Right lobe of liver (tissue), 6 donors: Measurements from ENCODE around the gene PALMD. TPM values are rescaled to one million over a fixed set of nuclear protein-coding genes. Genes with fewer than 3 reads are reported as not detected.
A peak's percentile ranks its signal among the peaks of the same experiment; 100 is the strongest.

Experiments used
- ATAC-seq, 4 donors: fragments of 200-7000 bp; cut with Tn5 transposase; one replicate each; pipeline ENCODE4 v1.9.1; 2020; ENCODE audit warnings: mild to moderate bottlenecking in 4 of 4, moderate library complexity in 4 of 4
- DNase-seq, 3 donors: peaks; one replicate each; pipeline ENCODE4 v3.0.0-alpha.2; 2020
- H3K27ac ChIP-seq, 3 donors: fragments of 200-600 bp; one replicate each; pipeline ENCODE4 v1.8.0; 2022
- H3K27me3 ChIP-seq, 2 donors: fragments of 200-600 bp; one replicate each; pipeline ENCODE4 v1.8.0; 2022
- H3K36me3 ChIP-seq, 4 donors: fragments of 200-600 bp; sonication (generic) in 1 of 4; one replicate each; pipeline versions ENCODE4 v1.5.1 to v1.8.0; 2017 to 2022; ENCODE audit warnings: control low read depth in 1 of 4
- H3K4me1 ChIP-seq, 4 donors: fragments of 200-600 bp; sonication (generic) in 1 of 4; one replicate each; pipeline versions ENCODE4 v1.5.1 to v1.8.0; 2017 to 2022; ENCODE audit warnings: control low read depth in 1 of 4
- H3K4me3 ChIP-seq, 3 donors: fragments of 200-600 bp; one replicate each; pipeline ENCODE4 v1.8.0; 2022
- H3K9me3 ChIP-seq, 4 donors: fragments of 200-600 bp; sonication (generic) in 1 of 4; one replicate each; pipeline versions ENCODE4 v1.5.1 to v1.8.0; 2017 to 2022; ENCODE audit warnings: control low read depth in 1 of 4
- CTCF ChIP-seq, 4 donors: fragments of 200-600 bp in 3 of 4; fragments of 450-650 bp in 1 of 4; IDR thresholded peaks; one replicate each; pipeline versions ENCODE4 v1.5.1 to v1.8.0; 2016 to 2022; ENCODE audit warnings: antibody characterized with exemption in 4 of 4, mild to moderate bottlenecking in 2 of 4
- POLR2A ChIP-seq: fragments of 450-650 bp; IDR thresholded peaks from one replicate; pipeline ENCODE4 v1.6.1; 2017; ENCODE audit warnings: antibody characterized with exemption, mild to moderate bottlenecking
- WGBS: methylation state at CpG from one replicate; pipeline ENCODE4 v1.1.6; 2018; ENCODE audit warnings: low coverage, low lambda C conversion rate; ENCODE audit not compliant: insufficient coverage; ENCODE audit errors: missing lambda C conversion rate; 5-methylcytosine and 5-hydroxymethylcytosine counted together
- intact Hi-C, 2 donors: fragments of 100-400 bp; cut with DNase I; formaldehyde crosslinking; loops; one replicate each; pipeline versions ENCODE4 v1.11.2 to v1.14.1; 2022
- total RNA-seq, 6 experiments: library from RNA; depleted of rRNA in 2 of 6; stranded (reverse); fragments of >200 nt in 2 of 6; fragmentation: NEBNext Ultra II Directional in 3 of 6; extraction: Animal tissue kit (Norgen Biotek cat#: 25700) in 3 of 6; gene quantifications; one replicate each; pipeline versions ENCODE4 v1.1.0 to v1.2.4, GENCODE V29; 2016 to 2023
- donor health status: DM: no; HTN: yes; CAD: no.
- donor health status: DM: no; HTN: no; CAD: no.
- donor health status: DM: no; HTN: no; CAD: no.
- donor health status: DM: no; HTN: yes; CAD: no.
- donor health status: DM: no; HTN: yes; CAD: no.

The PALMD gene
- total RNA-seq, 6 experiments from 2014 or later = 15.0 to 21.1 (median 18.2) TPM

DNA sequence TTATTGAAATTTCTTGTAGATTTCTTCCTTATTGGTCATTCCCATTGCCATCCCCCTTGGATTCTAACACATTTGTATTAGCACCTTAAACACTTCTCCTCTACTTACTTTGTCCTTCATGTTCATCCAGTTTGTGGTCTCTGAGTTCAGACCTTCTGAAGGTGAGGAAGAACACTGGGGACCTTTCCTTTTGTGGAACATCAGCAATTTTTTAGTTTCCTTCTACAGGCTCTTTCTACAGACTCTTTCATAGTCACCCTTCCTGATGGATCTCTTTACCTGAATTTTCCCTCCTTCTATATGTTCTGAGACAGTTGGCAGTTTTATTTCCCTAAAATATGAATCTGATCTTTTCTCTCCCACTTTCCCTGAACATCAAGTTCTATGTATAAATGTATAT is 4.4 kb upstream of the PALMD start:
- H3K27ac ChIP-seq = no peak overlapping the region
- TF ChIP-seq POLR2A (no peak), CTCF (IDR thresholded peaks at IDR 0.05) (no peak)
- H3K4me3 ChIP-seq = no peak overlapping the region
- intact Hi-C loops = no loop called here
- DNase-seq = no peak
- no peaks in the 10 kb centered on the region for H3K27me3 ChIP-seq
- H3K36me3 ChIP-seq = no peaks in the 10 kb centered on the region
- no peak for ATAC-seq
- peaks cover 0 to 17% (median 6%) of the 10 kb centered on the region in 4 donors for H3K4me1 ChIP-seq
- H3K9me3 ChIP-seq = no peaks in the 10 kb centered on the region

- ATAC-seq = no peak
- Histone ChIP-seq H3K27me3 (no peaks in the 10 kb centered on the region), H3K9me3 (no peaks in the 10 kb centered on the region), H3K36me3 (no peaks in the 10 kb centered on the region), H3K4me1 (peaks cover 0 to 17% (median 6%) of the 10 kb centered on the region in 4 donors), H3K27ac (no peak overlapping the region), H3K4me3 (no peak overlapping the region)
- TF ChIP-seq POLR2A (no peak), CTCF (IDR thresholded peaks at IDR 0.05) (no peak)
- intact Hi-C loops = no loop called here
- 71% methylated on average over 7 of the region's 7 CpGs for WGBS
- no peak for DNase-seq
Measured at GRCh38 chr1:99642053-99642452, 3.9 kb upstream of the PALMD start.

- Histone ChIP-seq H3K27me3 (no peaks in the 10 kb centered on the region), H3K27ac (no peak overlapping the region), H3K4me3 (no peak overlapping the region), H3K9me3 (no peaks in the 10 kb centered on the region), H3K4me1 (peaks cover 0 to 17% (median 6%) of the 10 kb centered on the region in 4 donors), H3K36me3 (no peaks in the 10 kb centered on the region)
- ATAC-seq = no peak
- DNase-seq = no peak
- 90% methylated on average over 1 of the region's 1 CpG for WGBS
- intact Hi-C loops = no loop called here
- no peak for TF ChIP-seq POLR2A
- no peak for TF ChIP-seq CTCF (IDR thresholded peaks at IDR 0.05)
Measured at GRCh38 chr1:99643021-99643779, 2.7 kb upstream of the PALMD start.

GRCh38 chr1:99644279-99645004 is 1.5 kb upstream of the PALMD start:
- DNase-seq = no peak
- no peak overlapping the region for H3K4me3 ChIP-seq
- peaks cover 0 to 24% (median 11%) of the 10 kb centered on the region in 4 donors for H3K4me1 ChIP-seq
- TF ChIP-seq CTCF (IDR thresholded peaks at IDR 0.05) (no peak), POLR2A (no peak)
- no CpG with 5 or more reads among the region's 2 CpGs for WGBS
- H3K36me3 ChIP-seq = no peaks in the 10 kb centered on the region
- H3K27me3 ChIP-seq = no peaks in the 10 kb centered on the region
- intact Hi-C loops = no loop called here
- H3K27ac ChIP-seq = peak overlapping the region in 2 of 3 donors; percentile 28 to 87
- no peaks in the 10 kb centered on the region for H3K9me3 ChIP-seq
- ATAC-seq = no peak
